NT2/D1 (cell line): ENCODE data around the gene RNF186.

Experiments
- YY1 ChIP-seq: IDR thresholded peaks from 2 replicates; pipeline ENCODE4 v1.6.1; 2011; ENCODE audit not compliant: insufficient read length, insufficient read depth
- ZNF274 ChIP-seq: IDR thresholded peaks from 2 replicates; pipeline ENCODE4 v1.6.1; 2011; ENCODE audit warnings: mild to moderate bottlenecking, low read depth, low read length

- TF ChIP-seq YY1, result no peak
- TF ChIP-seq ZNF274, result no peak
Observed at GRCh38 chr1:19776933-19777332, 38.1 kb downstream of the RNF186 start.
